ENCODE data around the gene CSF3.

CSF3 gene

GRCh38 chr17:39971076-39971603 lies 44.1 kb upstream of the CSF3 start:
- no peak for DNase-seq (ENCODE audit: low read depth, low spot score)
- H3K4me3 ChIP-seq (ENCODE audit: low read depth, low read length): no peak overlapping the region
- ChIA-PET CTCF (interaction anchor here (0.9 to 23.7 kb wide), 3 partner anchors 9 to 55 kb away, joined by 3 to 450 read pairs (median 15); partner anchors contain the start of genes GSDMA and PSMD3), POLR2A (no interaction called here)
- TF ChIP-seq CTCF (IDR thresholded peaks at IDR 0.05; ENCODE audit: insufficient read depth, low read length, missing control alignments): no peak

- DNase-seq (ENCODE audit: low read depth, low spot score): no peak
- POLR2A ChIA-PET: no interaction called here
- no peak overlapping the region for H3K4me3 ChIP-seq (ENCODE audit: low read depth, low read length)
- CTCF ChIA-PET: interaction anchor here (1.3 to 23.7 kb wide), 3 partner anchors 8 to 34 kb away, joined by 3 to 450 read pairs (median 15); partner anchors contain the start of genes GSDMA and PSMD3
- TF ChIP-seq CTCF (IDR thresholded peaks at IDR 0.05; ENCODE audit: insufficient read depth, low read length, missing control alignments): no peak
Measured at GRCh38 chr17:39972271-39972670, 43.0 kb upstream of the CSF3 start.

- no peak for TF ChIP-seq CTCF (IDR thresholded peaks at IDR 0.05; ENCODE audit: insufficient read depth, low read length, missing control alignments)
- no peak overlapping the region for H3K4me3 ChIP-seq (ENCODE audit: low read depth, low read length)
- ChIA-PET CTCF (interaction anchor here (0.6 to 23.7 kb wide), 4 partner anchors 13 to 193 kb away, joined by 3 to 450 read pairs (median 3); partner anchors contain the start of gene GSDMA), POLR2A (interaction anchor here (0.7 kb wide), 1 partner anchor 33 kb away, joined by 3 read pairs; no protein-coding TSS in a partner anchor)
- no peak for DNase-seq (ENCODE audit: low read depth, low spot score)
Measured at GRCh38 chr17:39973496-39973895, 41.7 kb upstream of the CSF3 start.

GRCh38 chr17:39974433-39974832 lies 40.8 kb upstream of the CSF3 start:
- ChIA-PET POLR2A (interaction anchor here (0.6 kb wide), 1 partner anchor 24 kb away, joined by 3 read pairs; no protein-coding TSS in a partner anchor), CTCF (interaction anchor here (0.7 to 23.7 kb wide), 3 partner anchors 14 to 102 kb away, joined by 3 to 450 read pairs (median 3); partner anchors contain the start of gene GSDMA)
- no peak overlapping the region for H3K4me3 ChIP-seq (ENCODE audit: low read depth, low read length)
- no peak for TF ChIP-seq CTCF (IDR thresholded peaks at IDR 0.05; ENCODE audit: insufficient read depth, low read length, missing control alignments)
- DNase-seq (ENCODE audit: low read depth, low spot score): no peak

GRCh38 chr17:39975801-39976200 lies 39.4 kb upstream of the CSF3 start:
- TF ChIP-seq CTCF (IDR thresholded peaks at IDR 0.05; ENCODE audit: insufficient read depth, low read length, missing control alignments): no peak
- no peak for DNase-seq (ENCODE audit: low read depth, low spot score)
- ChIA-PET POLR2A (interaction anchor here (0.6 kb wide), 1 partner anchor 10 kb away, joined by 5 read pairs; no protein-coding TSS in a partner anchor), CTCF (interaction anchor here (23.7 kb wide), 1 partner anchor 16 kb away, joined by 450 read pairs; the partner anchor contains the start of gene GSDMA)
- H3K4me3 ChIP-seq (ENCODE audit: low read depth, low read length): no peak overlapping the region

- ChIA-PET POLR2A (interaction anchor here (0.6 to 0.9 kb wide), 3 partner anchors 50 to 494 kb away, joined by 3 to 4 read pairs (median 3); partner anchors contain the start of genes LRRC3C and ORMDL3), CTCF (interaction anchor here (0.9 to 23.7 kb wide), 17 partner anchors 19 to 356 kb away, joined by 3 to 450 read pairs (median 8); partner anchors contain the start of genes GSDMA and ORMDL3)
- H3K4me3 ChIP-seq (ENCODE audit: low read depth, low read length): no peak overlapping the region
- no peak for TF ChIP-seq CTCF (IDR thresholded peaks at IDR 0.05; ENCODE audit: insufficient read depth, low read length, missing control alignments)
- DNase-seq (ENCODE audit: low read depth, low spot score): peak; percentile 67
Measured at GRCh38 chr17:39979016-39979670, 36.1 kb upstream of the CSF3 start.

Data from AG04449 (cell line).